Measurements from ENCODE around the gene SLPI. TPM values are rescaled to one million over a fixed set of nuclear protein-coding genes. Genes with fewer than 3 reads are reported as not detected.
A peak's percentile ranks its signal among the peaks of the same experiment; 100 is the strongest.

The SLPI gene
- total and polyA plus RNA-seq, 2 donors (not counting 3 experiments of a cell fraction or from before 2014, with no cell fraction given) = not detected

GRCh38 chr20:45229264-45230056, 24.9 kb downstream of the SLPI start:
- intact Hi-C loops (cut with micrococcal nuclease) (loop anchor here (1.0 kb wide), 1 partner anchor 218 kb away; no protein-coding TSS in a partner anchor), dilution Hi-C loops (cut with MboI; ENCODE audit: extremely low pct_ligation_motif_present, low sequenced_read_pairs) (no loop called here)
- no peak overlapping the region for H2AFZ ChIP-seq (ENCODE audit: low read depth, low read length)
- CTCF ChIA-PET = interaction anchor here (0.9 to 1.8 kb wide), 4 partner anchors 16 to 218 kb away, joined by 3 to 13 read pairs (median 4); no protein-coding TSS in a partner anchor
- H3K4me2 ChIP-seq (ENCODE audit: insufficient read depth, low read length) = no peak overlapping the region
- no peak for TF ChIP-seq POLR2A (IDR thresholded peaks at IDR 0.05; ENCODE audit: low read depth, low read length)
- TF ChIP-seq POLR2AphosphoS5 (IDR thresholded peaks at IDR 0.05; ENCODE audit: insufficient read depth, low read depth, low read length) = no peak
- peak; percentile 42 to 47 for TF ChIP-seq CTCF (IDR thresholded peaks at IDR 0.05; ENCODE audit: extremely low read depth in 1 of 2, insufficient read depth in 1 of 2, low read depth in 1 of 2, low read length in 2 of 2)
- TF ChIP-seq GATA2 (IDR thresholded peaks at IDR 0.05; ENCODE audit: insufficient read depth, insufficient read length, low read depth, low read length) = no peak
- no peak for TF ChIP-seq FOS (IDR thresholded peaks at IDR 0.05; ENCODE audit: borderline replicate concordance, insufficient read depth, low read length)
- H3K36me3 ChIP-seq (ENCODE audit: control insufficient read depth in 2 of 2, extremely low read depth in 1 of 2, insufficient read depth in 2 of 2, low read length in 2 of 2) = no peaks in the 10 kb centered on the region
- no peak overlapping the region for H3K4me3 ChIP-seq (replicated peaks in 1 of 3; ENCODE audit: insufficient read depth in 1 of 3, low read depth in 1 of 3, low read length in 3 of 3)
- peaks cover 0 to 3% of the 10 kb centered on the region in 2 experiments for H3K27me3 ChIP-seq (ENCODE audit: control insufficient read depth in 2 of 2, insufficient read depth in 2 of 2, low read length in 2 of 2)
- DNase-seq (ENCODE audit: low read depth, low spot score) (no peak), FAIRE-seq (no peak)
- H3K9me3 ChIP-seq (replicated peaks; ENCODE audit: control insufficient read depth, insufficient read depth, low read length) = no peaks in the 10 kb centered on the region
- no TSS peak for BruUV-seq (replicated peaks)
- H3K9me1 ChIP-seq (replicated peaks; ENCODE audit: control insufficient read depth, extremely low read depth, insufficient read depth, low read length) = no peaks in the 10 kb centered on the region
- H3K27ac ChIP-seq (ENCODE audit: insufficient read depth, low read depth, low read length) = no peak overlapping the region
- H3K9ac ChIP-seq (replicated peaks; ENCODE audit: extremely low read depth, insufficient read depth, low read length) = no peak overlapping the region
- no peaks in the 10 kb centered on the region for H4K20me1 ChIP-seq (replicated peaks; ENCODE audit: control insufficient read depth, extremely low read depth, insufficient read depth, low read length)
- H3K4me1 ChIP-seq (ENCODE audit: control insufficient read depth, extremely low read depth, insufficient read depth, low read length) = no peaks in the 10 kb centered on the region
- no peaks in the 10 kb centered on the region for H3K79me2 ChIP-seq (ENCODE audit: control insufficient read depth, insufficient read depth, low read length)
- POLR2A ChIA-PET = no interaction called here

All from endothelial cell of umbilical vein (primary cell).